Measurements from ENCODE around the gene PPARG. TPM values are rescaled to one million over a fixed set of nuclear protein-coding genes. Genes with fewer than 3 reads are reported as not detected.

PPARG gene
- total RNA-seq, 1 donor from 2014 or later = 349 TPM

- DNase-seq (ENCODE audit: low spot score) = no peak
Observed at GRCh38 chr3:12309716-12310115, 20.8 kb downstream of the PPARG start.

DNA sequence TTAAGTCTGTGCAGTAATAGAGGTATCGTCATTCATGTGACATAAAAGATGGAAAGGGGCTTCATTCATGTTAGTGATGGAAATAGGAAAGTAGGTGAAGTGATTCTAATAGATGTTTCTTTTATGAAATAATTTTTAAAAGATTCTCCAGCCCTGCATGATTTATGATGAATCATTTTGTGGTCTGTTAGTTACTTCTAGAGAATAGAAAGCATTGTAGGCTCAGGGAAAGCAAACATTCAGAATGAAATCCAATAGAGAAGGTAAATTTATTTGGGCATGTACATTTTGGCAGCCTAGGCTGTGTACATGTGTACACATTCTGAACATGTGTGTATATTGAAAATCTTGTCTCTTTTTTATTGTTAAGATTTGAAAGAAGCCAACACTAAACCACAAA is 23.1 kb downstream of the PPARG start:
- DNase-seq (ENCODE audit: low spot score) = no peak

- DNase-seq (ENCODE audit: low spot score) = no peak
Observed at GRCh38 chr3:12313519-12313918, 24.6 kb downstream of the PPARG start.

GRCh38 chr3:12316253-12316652 is 27.4 kb downstream of the PPARG start:
- no peak for DNase-seq (ENCODE audit: low spot score)

- DNase-seq (ENCODE audit: low spot score) = no peak
Observed at GRCh38 chr3:12316729-12317351, 28.0 kb downstream of the PPARG start.

GRCh38 chr3:12317914-12318313 is 29.0 kb downstream of the PPARG start:
- no peak for DNase-seq (ENCODE audit: low spot score)

DNA sequence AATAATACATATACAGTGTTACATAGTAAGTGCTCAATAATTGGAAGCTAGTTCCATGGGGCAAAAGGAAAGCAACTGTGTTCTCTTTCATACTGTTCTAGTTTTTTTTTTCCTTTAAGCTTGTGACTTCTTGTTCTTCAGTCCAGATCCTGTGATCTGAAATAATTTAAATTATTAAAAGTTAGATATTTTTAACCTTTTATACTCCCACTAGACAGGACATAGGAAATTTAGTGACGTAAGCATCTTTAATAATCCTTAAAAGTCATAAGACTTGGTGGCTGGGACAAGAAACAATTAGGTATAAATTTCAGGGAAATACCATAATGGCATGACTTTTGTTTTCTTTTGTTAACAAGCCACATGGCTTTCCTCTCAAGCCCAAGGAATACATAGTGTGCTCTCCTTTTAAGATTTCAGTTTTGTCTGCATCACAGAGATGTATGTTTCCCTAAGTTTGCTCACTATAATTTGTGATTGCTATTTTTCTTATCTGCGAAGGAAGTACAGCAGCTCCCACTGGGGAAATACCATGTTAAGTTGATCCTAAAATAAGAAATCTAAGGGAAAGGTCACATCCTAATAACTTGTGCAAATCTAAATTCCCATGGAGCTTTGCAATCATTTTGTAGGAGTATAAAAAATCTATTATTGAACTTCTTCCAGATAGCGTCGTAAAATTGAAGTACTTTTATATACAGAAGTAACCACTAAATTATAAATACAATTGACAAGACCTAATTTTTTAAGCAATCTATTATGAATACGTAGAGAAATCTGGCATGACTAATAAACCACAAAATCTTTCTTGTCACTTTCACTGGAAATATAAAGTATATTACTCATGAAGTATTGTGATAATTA is 30.1 kb downstream of the PPARG start:
- no peak for DNase-seq (ENCODE audit: low spot score)

GRCh38 chr3:12321015-12321414 is 32.1 kb downstream of the PPARG start:
- no peak for DNase-seq (ENCODE audit: low spot score)

- DNase-seq (ENCODE audit: low spot score) = no peak
Observed at GRCh38 chr3:12323237-12323636, 34.4 kb downstream of the PPARG start.

DNA sequence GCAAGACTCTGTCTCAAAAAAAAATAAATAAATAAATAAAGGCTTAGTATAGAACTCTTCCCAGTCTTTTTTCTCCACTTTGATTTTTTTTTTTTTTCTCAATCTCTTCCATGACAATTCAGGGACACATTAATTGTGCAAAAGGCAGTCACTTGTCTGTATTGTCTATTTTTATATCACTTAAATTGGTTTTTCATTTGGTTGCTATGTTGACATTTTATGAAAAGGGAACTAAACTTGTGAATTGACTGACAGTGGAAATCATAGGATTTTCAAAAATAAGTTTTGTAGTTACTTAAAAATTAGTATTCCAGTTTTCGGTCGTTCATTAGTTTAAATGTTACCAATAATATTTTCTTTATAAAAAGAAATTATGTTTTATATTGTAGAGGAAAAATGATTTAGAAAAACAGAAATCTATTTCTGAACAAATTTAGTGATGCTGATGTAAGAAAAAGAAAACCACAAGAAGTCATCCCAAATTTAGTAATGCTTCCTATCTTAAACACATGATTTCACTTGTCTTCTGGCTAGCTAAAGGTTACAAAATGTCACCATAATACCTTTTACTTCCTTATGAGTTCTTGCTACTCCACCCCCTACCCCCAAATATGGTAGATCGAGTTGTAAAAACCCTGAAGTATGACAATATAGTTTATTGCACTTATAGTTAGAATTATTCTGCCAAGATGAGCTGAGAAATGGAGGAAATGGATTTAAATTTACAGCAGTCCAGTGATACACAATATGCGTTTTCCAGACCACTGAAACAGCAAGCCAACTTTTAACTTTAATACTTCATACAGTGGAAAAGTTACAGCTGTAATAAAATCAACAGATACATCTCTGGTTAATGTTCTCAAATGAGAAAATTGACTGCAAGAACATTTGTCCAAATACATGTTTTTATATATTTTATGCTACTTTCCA is 37.0 kb downstream of the PPARG start:
- DNase-seq (ENCODE audit: low spot score) = no peak

- no peak for DNase-seq (ENCODE audit: low spot score)
Observed at GRCh38 chr3:12327021-12327420, 38.2 kb downstream of the PPARG start.

DNA sequence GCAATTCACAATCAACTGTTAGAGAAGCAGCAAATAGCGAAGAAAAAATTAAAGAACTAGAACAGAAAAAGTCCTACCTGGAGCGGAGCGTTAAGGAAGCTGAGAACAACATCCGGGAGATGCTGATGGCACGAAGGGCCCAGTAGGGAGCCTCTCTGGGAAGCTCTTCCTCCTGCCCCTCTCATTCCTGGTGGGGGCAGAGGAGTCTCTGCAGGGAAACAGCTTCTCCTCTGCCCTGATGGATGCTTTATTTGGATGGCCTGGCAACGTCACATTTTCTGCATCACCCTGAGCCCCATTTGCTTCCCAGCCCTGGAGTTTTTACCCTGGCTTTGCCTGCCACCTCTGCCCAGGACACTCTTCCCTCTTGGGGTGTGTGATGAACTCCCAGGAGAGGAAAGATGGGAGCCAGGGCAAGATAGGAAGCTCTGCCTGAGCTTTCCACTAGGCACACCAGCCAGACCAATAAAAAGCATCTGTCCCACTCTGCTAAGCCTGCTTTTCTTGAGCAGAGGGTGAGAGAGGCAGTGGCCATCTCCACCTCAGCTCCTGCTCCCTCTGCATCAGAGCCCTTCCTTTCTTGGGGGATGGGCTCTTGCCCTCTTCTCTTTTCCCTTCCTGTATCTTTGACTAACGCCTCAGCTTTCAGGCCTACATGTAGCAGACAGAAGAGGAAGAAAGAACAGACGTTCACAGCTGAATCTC is 39.4 kb downstream of the PPARG start:
- no peak for DNase-seq (ENCODE audit: low spot score)

GRCh38 chr3:12328837-12329462 is 40.1 kb downstream of the PPARG start:
- no peak for DNase-seq (ENCODE audit: low spot score)

- DNase-seq (ENCODE audit: low spot score) = no peak
Observed at GRCh38 chr3:12334786-12335185, 45.9 kb downstream of the PPARG start.

DNA sequence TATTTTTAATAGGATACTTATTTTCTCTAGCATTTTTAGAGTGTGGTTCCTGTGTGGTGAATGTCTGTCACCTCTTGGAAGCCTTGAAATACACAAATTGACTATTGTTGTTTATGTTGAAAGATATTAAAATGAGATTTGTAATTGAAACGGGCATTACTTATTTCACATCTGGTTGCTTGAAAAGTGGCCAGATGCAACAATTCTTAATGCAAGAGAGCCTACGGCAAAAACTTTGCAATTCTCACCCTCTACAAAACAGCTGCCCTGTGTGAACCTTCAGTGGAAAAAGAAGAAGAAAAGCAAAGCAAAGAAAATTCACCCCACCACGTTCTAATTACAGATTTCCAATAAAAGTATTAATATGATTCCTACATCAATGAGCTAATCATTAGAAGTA is 46.6 kb downstream of the PPARG start:
- DNase-seq (ENCODE audit: low spot score) = no peak

DNA sequence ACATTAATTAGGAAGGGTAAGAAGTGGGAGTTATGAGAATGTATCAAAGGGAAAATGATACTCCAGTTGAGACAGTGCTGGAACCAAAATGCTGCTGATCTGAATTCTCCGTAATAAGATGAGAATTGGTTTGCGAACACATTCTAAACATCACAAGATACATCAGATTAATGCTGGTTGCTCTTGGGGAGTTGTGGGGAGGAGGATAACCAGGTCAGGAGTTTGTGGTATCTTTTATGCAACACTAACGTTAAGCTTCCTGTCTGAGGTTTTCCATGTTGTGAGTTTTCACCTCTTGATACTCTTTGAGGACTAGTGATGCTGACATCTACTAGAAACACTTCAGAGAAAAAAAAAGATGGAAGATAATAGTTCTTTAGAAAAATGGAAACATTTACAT is 47.2 kb downstream of the PPARG start:
- DNase-seq (ENCODE audit: low spot score) = no peak

DNA sequence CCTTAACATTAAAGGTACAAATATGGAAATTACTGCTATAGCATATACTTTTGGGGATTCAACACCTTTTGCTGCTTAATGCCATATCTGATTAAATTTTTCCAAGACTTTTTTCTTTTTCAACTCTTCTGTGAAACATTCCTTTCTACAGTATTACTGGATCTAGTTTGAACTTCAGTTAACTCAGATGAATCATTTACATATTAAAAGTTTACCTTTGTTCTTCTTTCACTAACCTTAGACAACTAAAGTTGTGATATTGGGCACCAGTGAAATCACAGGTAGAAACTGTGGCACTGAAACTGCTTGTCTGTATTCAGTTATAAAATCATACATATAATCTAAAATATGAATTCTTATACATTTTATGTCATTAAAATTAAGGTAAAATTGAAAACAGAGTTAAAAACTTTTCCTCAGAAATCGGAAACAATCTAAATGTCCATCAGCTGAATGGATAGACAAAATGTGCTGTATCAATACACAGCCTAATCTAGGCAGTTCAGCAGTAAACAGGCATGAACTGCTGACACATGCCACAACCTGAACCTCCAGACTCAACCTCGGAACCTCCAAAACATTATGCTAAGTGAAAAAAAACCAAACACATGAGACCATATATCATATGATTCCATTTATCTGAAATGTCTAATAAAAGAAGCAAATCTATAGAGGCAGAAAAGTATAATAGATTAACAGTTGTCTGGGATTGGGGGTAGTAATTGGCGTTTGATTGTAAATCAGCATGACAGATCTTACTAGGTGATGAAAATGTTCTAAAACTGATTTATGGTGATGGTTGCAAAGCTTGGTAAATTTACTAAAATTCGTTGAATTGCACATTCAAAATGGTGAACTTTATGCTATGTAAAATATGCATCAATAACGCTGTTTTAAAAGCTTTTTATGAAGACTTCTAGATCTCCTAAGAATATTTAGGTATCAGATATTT is 50.0 kb downstream of the PPARG start:
- no peak for DNase-seq (ENCODE audit: low spot score)

DNA sequence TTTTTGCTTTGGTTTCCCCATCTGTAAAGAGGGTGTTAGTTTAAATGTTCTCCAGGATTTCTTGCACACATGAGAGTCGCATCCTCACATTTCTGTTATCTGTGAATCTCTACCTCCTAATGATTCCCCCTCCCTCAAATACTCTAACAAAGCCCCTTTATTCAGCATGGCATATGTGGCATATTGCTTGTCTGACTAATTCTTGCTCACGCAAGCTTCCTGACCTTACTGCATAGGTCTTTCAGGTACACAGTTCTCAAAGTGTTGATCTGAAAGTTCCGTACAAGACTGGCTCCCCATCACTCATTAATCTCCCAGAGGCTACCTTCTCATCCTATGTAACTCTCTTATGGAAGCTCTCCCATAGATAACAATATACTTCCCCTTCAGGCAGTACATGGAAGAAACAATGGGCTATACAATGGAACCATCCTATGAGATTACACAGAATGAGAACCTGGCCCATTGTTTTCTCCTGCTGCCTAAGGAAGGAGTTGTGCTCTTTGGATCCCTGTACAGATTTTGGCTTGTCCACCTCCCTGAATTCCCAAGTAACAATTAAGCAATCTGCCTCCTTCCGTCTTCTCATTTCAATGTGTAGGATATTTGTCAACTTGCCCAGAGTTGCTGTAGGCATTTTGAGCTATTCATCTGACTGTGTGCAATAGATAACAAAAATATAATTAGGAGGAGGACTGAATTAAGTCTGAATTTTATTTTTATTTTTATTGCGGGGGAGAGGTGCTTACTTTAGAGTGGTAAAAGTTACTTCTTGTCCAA is 51.0 kb downstream of the PPARG start:
- DNase-seq (ENCODE audit: low spot score) = no peak

DNA sequence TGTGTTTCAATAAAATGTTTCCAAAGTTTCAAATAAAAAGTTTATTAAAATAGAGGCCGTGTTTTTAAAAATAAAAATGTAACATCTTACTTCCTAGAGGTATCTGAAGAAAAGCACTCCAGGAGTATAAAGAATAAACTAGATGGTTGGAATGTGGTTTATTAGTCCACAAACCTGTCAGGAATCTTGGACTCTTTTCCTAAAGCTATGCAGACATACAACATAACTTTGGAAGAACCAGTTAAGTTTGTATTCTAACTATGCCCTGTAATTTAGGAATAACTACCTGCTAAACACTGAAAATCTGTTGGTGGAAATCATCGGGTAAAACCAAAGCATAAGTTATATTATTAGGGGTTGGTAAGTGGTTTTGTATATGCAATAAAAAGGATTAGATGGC is 51.6 kb downstream of the PPARG start:
- DNase-seq (ENCODE audit: low spot score) = no peak

Measured in mesenteric fat pad (tissue), 1 donor.